Measurements from ENCODE around the gene ZNF518B. TPM values are rescaled to one million over a fixed set of nuclear protein-coding genes. Genes with fewer than 3 reads are reported as not detected.

Gene ZNF518B
- total RNA-seq, 1 donor from 2014 or later = 52.0 TPM

DNA sequence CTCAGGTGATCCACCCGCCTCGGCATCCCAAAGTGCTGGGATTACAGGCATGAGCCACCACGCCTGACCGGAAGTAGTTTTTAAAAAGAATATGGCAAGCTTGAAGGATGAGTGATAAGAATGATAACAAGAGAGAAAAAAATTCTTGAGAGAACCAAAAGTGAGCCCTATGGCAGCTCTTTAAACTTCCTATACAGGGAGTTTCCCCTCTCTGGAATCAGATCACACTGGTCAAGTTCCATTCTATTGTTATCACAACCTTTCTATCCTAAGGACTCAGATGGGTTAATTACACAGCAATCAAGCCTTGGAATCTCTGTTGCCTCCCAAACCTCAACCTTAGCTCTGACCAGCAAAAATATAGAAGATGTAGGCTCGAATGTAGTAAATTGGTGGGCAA, 33.8 kb upstream of the ZNF518B start:
- DNase-seq (ENCODE audit: low spot score, unreplicated experiment) = no peak
- no peak overlapping the region for H3K4me3 Mint-ChIP-seq (ENCODE audit: low read depth)
- peaks cover 3% of the 10 kb centered on the region for H3K4me1 Mint-ChIP-seq (ENCODE audit: low read depth)
- H3K27me3 Mint-ChIP-seq = peaks cover 3% of the 10 kb centered on the region
- no peaks in the 10 kb centered on the region for H3K36me3 Mint-ChIP-seq (ENCODE audit: insufficient read depth)
- H3K27ac Mint-ChIP-seq = no peak overlapping the region
- TF ChIP-seq, protein P1, sequence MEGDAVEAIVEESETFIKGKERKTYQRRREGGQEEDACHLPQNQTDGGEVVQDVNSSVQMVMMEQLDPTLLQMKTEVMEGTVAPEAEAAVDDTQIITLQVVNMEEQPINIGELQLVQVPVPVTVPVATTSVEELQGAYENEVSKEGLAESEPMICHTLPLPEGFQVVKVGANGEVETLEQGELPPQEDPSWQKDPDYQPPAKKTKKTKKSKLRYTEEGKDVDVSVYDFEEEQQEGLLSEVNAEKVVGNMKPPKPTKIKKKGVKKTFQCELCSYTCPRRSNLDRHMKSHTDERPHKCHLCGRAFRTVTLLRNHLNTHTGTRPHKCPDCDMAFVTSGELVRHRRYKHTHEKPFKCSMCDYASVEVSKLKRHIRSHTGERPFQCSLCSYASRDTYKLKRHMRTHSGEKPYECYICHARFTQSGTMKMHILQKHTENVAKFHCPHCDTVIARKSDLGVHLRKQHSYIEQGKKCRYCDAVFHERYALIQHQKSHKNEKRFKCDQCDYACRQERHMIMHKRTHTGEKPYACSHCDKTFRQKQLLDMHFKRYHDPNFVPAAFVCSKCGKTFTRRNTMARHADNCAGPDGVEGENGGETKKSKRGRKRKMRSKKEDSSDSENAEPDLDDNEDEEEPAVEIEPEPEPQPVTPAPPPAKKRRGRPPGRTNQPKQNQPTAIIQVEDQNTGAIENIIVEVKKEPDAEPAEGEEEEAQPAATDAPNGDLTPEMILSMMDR (IDR thresholded peaks at IDR 0.05; ENCODE audit: unreplicated experiment) = no peak
- H3K9me3 Mint-ChIP-seq (ENCODE audit: low read depth) = no peaks in the 10 kb centered on the region

DNA sequence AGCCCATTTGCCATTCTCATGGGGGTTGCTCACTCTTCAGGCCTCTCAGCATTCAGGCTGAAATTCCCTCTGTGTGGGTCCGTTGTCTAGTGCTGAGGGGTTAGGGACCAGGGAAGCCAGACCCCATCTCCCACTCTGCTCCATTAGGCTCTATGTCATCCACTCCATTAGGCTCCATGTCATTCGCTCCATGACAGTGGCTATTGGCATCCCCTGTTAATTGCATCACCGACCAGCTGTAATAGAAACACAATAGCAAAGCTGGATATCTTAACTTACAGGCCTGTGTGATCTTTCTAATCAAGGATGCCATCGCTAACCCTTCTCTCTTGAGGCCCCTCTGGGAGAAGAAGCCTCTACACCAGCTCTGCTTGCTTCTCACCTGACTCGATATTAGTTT, 25.7 kb upstream of the ZNF518B start:
- Mint-ChIP-seq H3K4me3 (ENCODE audit: low read depth) (no peak overlapping the region), H3K36me3 (ENCODE audit: insufficient read depth) (no peaks in the 10 kb centered on the region), H3K27me3 (no peaks in the 10 kb centered on the region), H3K27ac (no peak overlapping the region), H3K4me1 (ENCODE audit: low read depth) (peaks cover 10% of the 10 kb centered on the region), H3K9me3 (ENCODE audit: low read depth) (no peaks in the 10 kb centered on the region)
- TF ChIP-seq, protein P1 (IDR thresholded peaks at IDR 0.05; ENCODE audit: unreplicated experiment) = no peak
- DNase-seq (ENCODE audit: low spot score, unreplicated experiment) = no peak

DNA sequence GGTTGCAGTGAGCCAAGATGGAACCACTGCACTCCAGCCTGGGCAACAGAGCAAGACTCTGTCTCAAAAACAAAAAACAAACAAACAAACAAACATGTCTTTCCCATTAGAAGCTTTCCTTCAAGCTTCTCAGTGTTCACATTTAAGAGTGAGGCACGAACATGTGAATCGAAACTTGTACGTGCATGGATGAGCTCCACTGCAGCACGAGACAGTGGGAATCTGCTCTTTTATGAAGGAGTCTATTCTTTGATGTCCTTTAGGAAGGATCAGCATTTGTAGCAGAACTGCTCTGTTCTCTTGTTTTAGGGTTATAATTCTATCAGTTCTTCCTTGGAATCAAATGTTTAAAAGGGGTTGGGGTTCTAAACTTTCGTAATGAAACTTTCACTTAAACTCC, 23.4 kb upstream of the ZNF518B start:
- peaks cover 7% of the 10 kb centered on the region for H3K4me1 Mint-ChIP-seq (ENCODE audit: low read depth)
- TF ChIP-seq, protein P1 (IDR thresholded peaks at IDR 0.05; ENCODE audit: unreplicated experiment) = no peak
- no peaks in the 10 kb centered on the region for H3K27me3 Mint-ChIP-seq
- H3K27ac Mint-ChIP-seq = no peak overlapping the region
- H3K36me3 Mint-ChIP-seq (ENCODE audit: insufficient read depth) = no peaks in the 10 kb centered on the region
- no peak overlapping the region for H3K4me3 Mint-ChIP-seq (ENCODE audit: low read depth)
- DNase-seq (ENCODE audit: low spot score, unreplicated experiment) = no peak
- H3K9me3 Mint-ChIP-seq (ENCODE audit: low read depth) = no peaks in the 10 kb centered on the region

DNA sequence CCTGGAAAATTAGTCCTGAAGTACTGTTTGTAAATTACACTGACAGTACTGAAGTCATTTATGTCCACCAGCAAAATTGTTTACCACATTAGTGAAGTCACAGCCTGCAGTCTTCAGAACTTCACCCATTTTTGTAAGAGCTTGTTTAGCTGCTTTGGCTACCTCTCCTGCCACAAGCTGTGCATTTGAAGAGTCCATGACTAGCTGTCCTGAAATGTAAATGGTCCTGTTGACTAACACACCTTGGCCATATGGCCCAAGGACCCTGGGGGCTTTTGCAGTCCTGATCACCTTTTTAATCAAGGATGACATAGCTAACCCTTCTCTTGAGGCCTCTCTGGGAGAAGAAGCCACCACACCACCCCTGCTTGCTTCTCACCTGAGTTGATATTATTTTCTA, 21.4 kb upstream of the ZNF518B start:
- Mint-ChIP-seq H3K4me3 (ENCODE audit: low read depth) (no peak overlapping the region), H3K27me3 (no peaks in the 10 kb centered on the region), H3K27ac (no peak overlapping the region), H3K4me1 (ENCODE audit: low read depth) (peaks cover 7% of the 10 kb centered on the region), H3K9me3 (ENCODE audit: low read depth) (no peaks in the 10 kb centered on the region), H3K36me3 (ENCODE audit: insufficient read depth) (no peaks in the 10 kb centered on the region)
- DNase-seq (ENCODE audit: low spot score, unreplicated experiment) = no peak
- TF ChIP-seq, protein P1 (IDR thresholded peaks at IDR 0.05; ENCODE audit: unreplicated experiment) = no peak

DNA sequence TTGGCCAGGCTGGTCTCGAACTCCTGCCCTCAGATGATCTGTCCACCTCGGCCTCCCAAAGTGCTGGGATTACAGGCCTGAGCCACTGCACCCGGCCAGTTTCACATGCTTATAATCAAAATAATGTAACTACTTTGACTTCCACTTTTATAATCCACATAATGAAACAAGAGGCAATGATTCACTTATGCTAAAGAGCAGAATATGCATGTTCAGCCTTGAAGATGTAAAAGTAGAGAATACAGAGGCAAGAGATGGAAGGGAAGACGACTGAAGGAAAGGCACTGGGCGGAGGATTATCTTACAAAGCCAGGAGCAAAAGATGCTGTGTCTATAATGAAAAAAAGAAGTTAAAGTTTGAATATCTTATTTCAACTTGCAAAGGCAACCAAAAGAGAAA, 13.3 kb upstream of the ZNF518B start:
- Mint-ChIP-seq H3K36me3 (ENCODE audit: insufficient read depth) (no peaks in the 10 kb centered on the region), H3K27me3 (no peaks in the 10 kb centered on the region), H3K4me1 (ENCODE audit: low read depth) (no peaks in the 10 kb centered on the region), H3K9me3 (ENCODE audit: low read depth) (no peaks in the 10 kb centered on the region), H3K27ac (no peak overlapping the region), H3K4me3 (ENCODE audit: low read depth) (no peak overlapping the region)
- no peak for DNase-seq (ENCODE audit: low spot score, unreplicated experiment)
- TF ChIP-seq, protein P1 (IDR thresholded peaks at IDR 0.05; ENCODE audit: unreplicated experiment) = no peak
